Measurements from ENCODE around the gene FLT1.

DNA sequence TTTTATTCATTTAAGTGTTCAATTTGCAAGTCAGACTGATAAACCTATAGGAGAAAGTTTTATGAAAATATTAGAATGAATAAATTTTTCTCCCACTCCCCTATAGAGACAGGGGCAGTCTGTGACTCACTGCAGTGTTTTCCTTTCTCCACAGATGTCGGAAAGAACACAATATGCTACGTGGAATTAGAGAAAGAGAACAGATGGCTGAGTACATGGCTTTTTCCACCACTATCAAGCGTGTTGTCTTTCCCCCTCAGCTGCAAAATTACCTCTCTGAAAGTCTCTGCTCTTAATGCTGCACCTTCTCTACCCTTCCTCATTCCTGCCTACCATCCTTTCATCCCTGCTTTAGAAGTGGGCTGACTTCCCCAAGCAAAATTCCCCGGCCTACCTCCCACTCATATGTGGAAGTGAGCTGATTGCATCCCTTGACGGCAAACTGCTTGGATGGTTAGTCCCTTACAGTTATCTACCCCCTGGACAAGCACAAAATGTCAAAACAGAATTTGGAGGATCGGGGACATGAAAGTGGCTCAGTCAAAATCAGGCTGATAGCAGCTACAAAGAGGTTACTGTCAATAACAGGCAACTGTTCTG lies 30.0 kb downstream of the FLT1 start:
- TF ChIP-seq, protein P1, sequence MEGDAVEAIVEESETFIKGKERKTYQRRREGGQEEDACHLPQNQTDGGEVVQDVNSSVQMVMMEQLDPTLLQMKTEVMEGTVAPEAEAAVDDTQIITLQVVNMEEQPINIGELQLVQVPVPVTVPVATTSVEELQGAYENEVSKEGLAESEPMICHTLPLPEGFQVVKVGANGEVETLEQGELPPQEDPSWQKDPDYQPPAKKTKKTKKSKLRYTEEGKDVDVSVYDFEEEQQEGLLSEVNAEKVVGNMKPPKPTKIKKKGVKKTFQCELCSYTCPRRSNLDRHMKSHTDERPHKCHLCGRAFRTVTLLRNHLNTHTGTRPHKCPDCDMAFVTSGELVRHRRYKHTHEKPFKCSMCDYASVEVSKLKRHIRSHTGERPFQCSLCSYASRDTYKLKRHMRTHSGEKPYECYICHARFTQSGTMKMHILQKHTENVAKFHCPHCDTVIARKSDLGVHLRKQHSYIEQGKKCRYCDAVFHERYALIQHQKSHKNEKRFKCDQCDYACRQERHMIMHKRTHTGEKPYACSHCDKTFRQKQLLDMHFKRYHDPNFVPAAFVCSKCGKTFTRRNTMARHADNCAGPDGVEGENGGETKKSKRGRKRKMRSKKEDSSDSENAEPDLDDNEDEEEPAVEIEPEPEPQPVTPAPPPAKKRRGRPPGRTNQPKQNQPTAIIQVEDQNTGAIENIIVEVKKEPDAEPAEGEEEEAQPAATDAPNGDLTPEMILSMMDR (IDR thresholded peaks at IDR 0.05): no peak
- TF ChIP-seq ZFX (IDR thresholded peaks at IDR 0.05; ENCODE audit: borderline replicate concordance): no peak

All from 22Rv1 (cell line).